Calu3 (cell line): ENCODE data around the gene AEBP2. TPM values are rescaled to one million over a fixed set of nuclear protein-coding genes. Genes with fewer than 3 reads are reported as not detected.

ENCODE experiments used
- BruUV-seq: library from RNA; stranded (reverse); fragments of 400-500 nt; replicated peaks from 2 replicates; lab custom pipeline; 2021; lab: Mats Ljungman, UMichigan
- CTCF ChIA-PET: fragments of 300-600 bp; sonication (Branson Sonifier 250); formaldehyde crosslinking; loops from one replicate; lab custom pipeline; 2022; ENCODE audit warnings: antibody characterized with exemption; lab: Charles Lee
- DNase-seq: peaks from one replicate; pipeline ENCODE4 v3.0.0; 2022
- H3K27ac Mint-ChIP-seq: one replicate; pipeline ENCODE4 v1.8.0; 2022; ENCODE audit warnings: mixed read lengths; ENCODE audit not compliant: unreplicated experiment
- H3K27me3 Mint-ChIP-seq: one replicate; pipeline ENCODE4 v1.8.0; 2022; ENCODE audit warnings: mixed read lengths; ENCODE audit not compliant: unreplicated experiment
- H3K36me3 Mint-ChIP-seq: one replicate; pipeline ENCODE4 v1.8.0; 2022; ENCODE audit warnings: mild to moderate bottlenecking, moderate library complexity, mixed read lengths; ENCODE audit not compliant: insufficient read depth, unreplicated experiment
- H3K4me1 Mint-ChIP-seq: one replicate; pipeline ENCODE4 v1.8.0; 2022; ENCODE audit warnings: mild to moderate bottlenecking, low read depth, mixed read lengths; ENCODE audit not compliant: unreplicated experiment
- H3K4me3 Mint-ChIP-seq: one replicate; pipeline ENCODE4 v1.8.0; 2022; ENCODE audit warnings: mild to moderate bottlenecking, low read depth, moderate library complexity, mixed read lengths; ENCODE audit not compliant: unreplicated experiment
- H3K9me3 Mint-ChIP-seq: one replicate; pipeline ENCODE4 v1.8.0; 2022; ENCODE audit warnings: low read depth, mixed read lengths; ENCODE audit not compliant: unreplicated experiment
- CTCF ChIP-seq: fragments of 200-600 bp; IDR thresholded peaks from one replicate; pipeline ENCODE4 v1.8.0; 2022; ENCODE audit warnings: antibody characterized with exemption; ENCODE audit not compliant: unreplicated experiment
- intact Hi-C: fragments of 100-400 bp; cut with micrococcal nuclease; formaldehyde crosslinking; loops from one replicate; pipeline ENCODE4 v1.10.0; 2022; ENCODE audit not compliant: unreplicated experiment
- total RNA-seq: library from RNA; stranded (reverse); gene quantifications from 2 replicates; pipeline ENCODE4 v1.2.3, GENCODE V29; 2022

The AEBP2 gene
- total RNA-seq, 1 experiment from 2014 or later, result 53.6 TPM

- no TSS peak for BruUV-seq
- H3K36me3 Mint-ChIP-seq, result no peaks in the 10 kb centered on the region
- H3K9me3 Mint-ChIP-seq, result no peaks in the 10 kb centered on the region
- H3K4me3 Mint-ChIP-seq, result no peak overlapping the region
- DNase-seq, result no peak
- CTCF ChIA-PET, result no interaction called here
- H3K4me1 Mint-ChIP-seq, result no peaks in the 10 kb centered on the region
- no peaks in the 10 kb centered on the region for H3K27me3 Mint-ChIP-seq
- no peak for TF ChIP-seq CTCF
- no peak overlapping the region for H3K27ac Mint-ChIP-seq
- intact Hi-C loops, result no loop called here
Observed at GRCh38 chr12:19517583-19517982, 78.3 kb downstream of the AEBP2 start.

GRCh38 chr12:19518209-19518608 is 78.9 kb downstream of the AEBP2 start:
- TF ChIP-seq CTCF, result no peak
- BruUV-seq, result TSS peak; percentile 7
- no peak overlapping the region for H3K4me3 Mint-ChIP-seq
- no peaks in the 10 kb centered on the region for H3K4me1 Mint-ChIP-seq
- DNase-seq, result no peak
- H3K27ac Mint-ChIP-seq, result no peak overlapping the region
- H3K36me3 Mint-ChIP-seq, result no peaks in the 10 kb centered on the region
- intact Hi-C loops, result no loop called here
- no peaks in the 10 kb centered on the region for H3K9me3 Mint-ChIP-seq
- no peaks in the 10 kb centered on the region for H3K27me3 Mint-ChIP-seq
- CTCF ChIA-PET, result no interaction called here

GRCh38 chr12:19520646-19521415 is 81.5 kb downstream of the AEBP2 start:
- peaks cover 8% of the 10 kb centered on the region for H3K36me3 Mint-ChIP-seq
- H3K9me3 Mint-ChIP-seq, result no peaks in the 10 kb centered on the region
- H3K27ac Mint-ChIP-seq, result no peak overlapping the region
- no TSS peak for BruUV-seq
- intact Hi-C loops, result no loop called here
- no peaks in the 10 kb centered on the region for H3K27me3 Mint-ChIP-seq
- CTCF ChIA-PET, result no interaction called here
- TF ChIP-seq CTCF, result no peak
- DNase-seq, result no peak
- no peak overlapping the region for H3K4me3 Mint-ChIP-seq
- H3K4me1 Mint-ChIP-seq, result no peaks in the 10 kb centered on the region

- peaks cover 23% of the 10 kb centered on the region for H3K36me3 Mint-ChIP-seq
- H3K9me3 Mint-ChIP-seq, result no peaks in the 10 kb centered on the region
- no peak for TF ChIP-seq CTCF
- DNase-seq, result no peak
- no peak overlapping the region for H3K4me3 Mint-ChIP-seq
- H3K4me1 Mint-ChIP-seq, result peaks cover 19% of the 10 kb centered on the region
- no peaks in the 10 kb centered on the region for H3K27me3 Mint-ChIP-seq
- intact Hi-C loops, result no loop called here
- H3K27ac Mint-ChIP-seq, result no peak overlapping the region
- CTCF ChIA-PET, result no interaction called here
- no TSS peak for BruUV-seq
Observed at GRCh38 chr12:19525274-19525673, 86.0 kb downstream of the AEBP2 start.
